Measurements from ENCODE around the gene ELFN2. TPM values are rescaled to one million over a fixed set of nuclear protein-coding genes. Genes with fewer than 3 reads are reported as not detected.

The ELFN2 gene
- polyA plus RNA-seq, 1 experiment = 2.6 TPM

DNA sequence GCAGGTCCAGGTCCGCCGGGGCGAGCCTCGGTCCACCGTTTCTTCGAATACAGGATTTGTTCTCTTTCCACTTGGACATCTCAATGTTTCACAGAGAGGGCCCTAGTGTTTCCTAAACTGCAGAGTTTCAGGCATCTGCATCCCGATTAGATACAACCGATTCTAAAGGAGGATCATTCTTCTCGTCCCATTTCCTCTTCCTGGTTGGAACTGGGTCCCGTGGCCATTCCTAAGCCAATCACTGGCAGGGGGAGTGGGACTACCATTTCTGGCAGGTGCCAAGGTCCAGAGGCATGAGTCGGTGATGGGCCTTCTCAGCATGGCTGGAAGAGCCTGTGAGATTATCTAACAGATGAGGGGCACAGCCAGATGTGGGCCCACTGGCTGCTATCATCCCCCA lies 68.9 kb downstream of the ELFN2 start:
- Histone ChIP-seq H3K9me3 (ENCODE audit: control insufficient read depth, insufficient read depth, low read length) (peaks cover 3% of the 10 kb centered on the region), H3K4me3 (ENCODE audit: low read depth, low read length) (no peak overlapping the region), H3K27ac (ENCODE audit: low read depth, low read length) (no peak overlapping the region), H3K27me3 (ENCODE audit: control insufficient read depth, insufficient read depth, low read length) (peaks cover 20% of the 10 kb centered on the region)
- ChIA-PET POLR2A (no interaction called here), CTCF (no interaction called here)
- no peak for DNase-seq (ENCODE audit: low read depth, low spot score)
- TF ChIP-seq, protein P1, sequence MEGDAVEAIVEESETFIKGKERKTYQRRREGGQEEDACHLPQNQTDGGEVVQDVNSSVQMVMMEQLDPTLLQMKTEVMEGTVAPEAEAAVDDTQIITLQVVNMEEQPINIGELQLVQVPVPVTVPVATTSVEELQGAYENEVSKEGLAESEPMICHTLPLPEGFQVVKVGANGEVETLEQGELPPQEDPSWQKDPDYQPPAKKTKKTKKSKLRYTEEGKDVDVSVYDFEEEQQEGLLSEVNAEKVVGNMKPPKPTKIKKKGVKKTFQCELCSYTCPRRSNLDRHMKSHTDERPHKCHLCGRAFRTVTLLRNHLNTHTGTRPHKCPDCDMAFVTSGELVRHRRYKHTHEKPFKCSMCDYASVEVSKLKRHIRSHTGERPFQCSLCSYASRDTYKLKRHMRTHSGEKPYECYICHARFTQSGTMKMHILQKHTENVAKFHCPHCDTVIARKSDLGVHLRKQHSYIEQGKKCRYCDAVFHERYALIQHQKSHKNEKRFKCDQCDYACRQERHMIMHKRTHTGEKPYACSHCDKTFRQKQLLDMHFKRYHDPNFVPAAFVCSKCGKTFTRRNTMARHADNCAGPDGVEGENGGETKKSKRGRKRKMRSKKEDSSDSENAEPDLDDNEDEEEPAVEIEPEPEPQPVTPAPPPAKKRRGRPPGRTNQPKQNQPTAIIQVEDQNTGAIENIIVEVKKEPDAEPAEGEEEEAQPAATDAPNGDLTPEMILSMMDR (IDR thresholded peaks at IDR 0.05; ENCODE audit: low read depth, low read length) = no peak

DNA sequence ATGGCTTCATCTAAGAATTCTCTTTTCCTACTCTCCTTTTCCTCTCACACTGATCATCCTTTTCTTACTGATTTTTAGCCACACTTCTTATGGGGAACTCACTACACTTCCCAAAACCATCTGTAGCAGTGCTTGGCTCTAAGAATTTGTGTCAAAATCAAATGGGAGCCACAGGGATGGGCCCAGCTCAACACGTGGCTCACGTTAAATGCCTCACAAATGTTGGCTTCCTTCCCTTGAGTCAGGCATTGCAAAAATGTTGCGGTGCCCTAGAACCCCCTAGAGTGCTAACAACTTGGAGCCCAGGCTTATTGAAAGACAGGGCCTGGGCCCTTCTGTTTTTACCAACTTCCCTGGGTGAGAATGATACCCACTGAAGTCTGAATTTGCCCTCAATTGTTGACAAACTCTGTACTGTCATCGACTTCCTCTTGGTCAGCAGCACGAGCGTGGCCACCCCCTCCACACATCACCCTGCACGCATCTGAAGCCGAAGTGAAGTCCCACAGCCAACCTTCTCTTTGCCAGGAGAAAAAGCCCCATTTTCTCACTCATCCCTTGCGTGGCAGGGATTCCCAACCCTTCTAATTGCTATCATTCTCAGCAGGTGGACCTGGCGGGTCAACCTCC lies 69.7 kb downstream of the ELFN2 start:
- ChIA-PET POLR2A (no interaction called here), CTCF (no interaction called here)
- TF ChIP-seq, protein P1 (IDR thresholded peaks at IDR 0.05; ENCODE audit: low read depth, low read length) = no peak
- no peak for DNase-seq (ENCODE audit: low read depth, low spot score)
- H3K27ac ChIP-seq (ENCODE audit: low read depth, low read length) = no peak overlapping the region
- peaks cover 29% of the 10 kb centered on the region for H3K27me3 ChIP-seq (ENCODE audit: control insufficient read depth, insufficient read depth, low read length)
- H3K9me3 ChIP-seq (ENCODE audit: control insufficient read depth, insufficient read depth, low read length) = peaks cover 3% of the 10 kb centered on the region
- no peak overlapping the region for H3K4me3 ChIP-seq (ENCODE audit: low read depth, low read length)

DNA sequence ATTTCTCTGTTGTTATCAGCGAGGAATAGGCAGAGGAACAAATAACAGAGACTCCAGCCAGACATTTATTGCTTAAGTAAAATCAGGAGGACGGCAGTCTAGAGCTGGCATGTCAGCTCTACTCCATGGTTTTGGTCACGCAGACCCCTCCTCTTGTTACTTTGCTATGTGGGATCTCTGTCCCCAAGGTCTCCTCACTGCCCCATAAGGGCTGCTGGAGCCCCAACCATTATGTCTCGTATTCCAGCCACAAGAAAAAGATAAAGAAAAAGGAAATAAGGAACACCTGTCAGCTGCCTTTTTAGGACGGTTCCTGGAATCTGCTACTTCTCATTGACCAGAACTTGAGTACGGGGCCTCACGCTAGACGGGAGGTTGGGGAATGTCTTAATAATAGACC lies 70.4 kb downstream of the ELFN2 start:
- H3K4me3 ChIP-seq (ENCODE audit: low read depth, low read length) = no peak overlapping the region
- DNase-seq (ENCODE audit: low read depth, low spot score) = no peak
- TF ChIP-seq, protein P1 (IDR thresholded peaks at IDR 0.05; ENCODE audit: low read depth, low read length) = no peak
- ChIA-PET CTCF (no interaction called here), POLR2A (no interaction called here)
- peaks cover 32% of the 10 kb centered on the region for H3K27me3 ChIP-seq (ENCODE audit: control insufficient read depth, insufficient read depth, low read length)
- H3K9me3 ChIP-seq (ENCODE audit: control insufficient read depth, insufficient read depth, low read length) = peaks cover 3% of the 10 kb centered on the region
- no peak overlapping the region for H3K27ac ChIP-seq (ENCODE audit: low read depth, low read length)

DNA sequence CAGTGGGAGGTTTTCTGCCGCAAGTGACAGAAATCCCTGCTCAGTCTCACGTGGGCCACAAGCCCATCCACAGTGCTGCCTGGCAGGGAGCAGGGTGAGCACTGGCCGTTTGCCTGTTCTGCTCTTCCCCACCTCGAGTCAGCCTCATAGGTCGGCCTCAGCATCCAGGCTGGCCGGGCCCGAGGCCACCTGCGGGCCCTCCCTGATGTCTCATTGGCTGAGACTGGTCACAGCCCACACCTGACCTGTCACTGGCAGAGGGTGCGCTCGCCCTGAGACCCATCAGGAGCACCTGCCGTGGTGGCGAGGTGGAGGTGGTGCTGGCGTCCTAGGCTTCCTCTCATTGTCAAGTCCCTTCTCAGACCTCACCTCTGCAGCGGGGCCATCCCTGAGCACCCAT lies 72.1 kb downstream of the ELFN2 start:
- TF ChIP-seq, protein P1 (IDR thresholded peaks at IDR 0.05; ENCODE audit: low read depth, low read length) = no peak
- POLR2A ChIA-PET = interaction anchor here (0.5 kb wide), 1 partner anchor 77 kb away, joined by 4 read pairs; no protein-coding TSS in a partner anchor
- no peak overlapping the region for H3K27ac ChIP-seq (ENCODE audit: low read depth, low read length)
- H3K27me3 ChIP-seq (ENCODE audit: control insufficient read depth, insufficient read depth, low read length) = peaks cover 38% of the 10 kb centered on the region
- H3K4me3 ChIP-seq (ENCODE audit: low read depth, low read length) = no peak overlapping the region
- H3K9me3 ChIP-seq (ENCODE audit: control insufficient read depth, insufficient read depth, low read length) = peaks cover 3% of the 10 kb centered on the region
- no peak for DNase-seq (ENCODE audit: low read depth, low spot score)
- CTCF ChIA-PET = no interaction called here

DNA sequence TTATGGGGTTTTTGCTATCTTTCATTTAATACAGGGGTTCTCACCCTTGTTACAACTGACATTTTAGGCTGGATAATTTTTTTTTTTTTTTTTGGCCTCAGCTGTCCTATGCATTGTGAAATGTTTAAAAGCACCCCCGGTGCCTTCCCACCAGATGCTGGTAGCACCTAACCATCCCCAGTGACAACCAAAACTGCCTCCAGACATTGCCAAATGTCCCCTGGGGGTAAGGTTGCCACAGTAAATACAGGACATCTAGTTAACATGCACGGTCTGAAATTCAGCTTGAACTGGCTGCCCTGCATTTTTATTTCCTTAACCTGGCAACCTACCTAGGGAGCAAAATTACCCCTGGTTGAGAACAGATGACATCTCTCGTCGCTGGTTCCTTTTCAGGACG lies 72.6 kb downstream of the ELFN2 start:
- Histone ChIP-seq H3K4me3 (ENCODE audit: low read depth, low read length) (no peak overlapping the region), H3K27ac (ENCODE audit: low read depth, low read length) (no peak overlapping the region), H3K27me3 (ENCODE audit: control insufficient read depth, insufficient read depth, low read length) (peaks cover 38% of the 10 kb centered on the region), H3K9me3 (ENCODE audit: control insufficient read depth, insufficient read depth, low read length) (peaks cover 3% of the 10 kb centered on the region)
- ChIA-PET POLR2A (interaction anchor here (0.5 kb wide), 1 partner anchor 78 kb away, joined by 4 read pairs; no protein-coding TSS in a partner anchor), CTCF (no interaction called here)
- DNase-seq (ENCODE audit: low read depth, low spot score) = no peak
- TF ChIP-seq, protein P1 (IDR thresholded peaks at IDR 0.05; ENCODE audit: low read depth, low read length) = no peak
